Measurements from ENCODE around the gene RPP21. TPM values are rescaled to one million over a fixed set of nuclear protein-coding genes. Genes with fewer than 3 reads are reported as not detected.

The RPP21 gene
- total and polyA plus RNA-seq, 2 donors (not counting 1 experiment from before 2014, with no cell fraction given): 48.1 to 114 TPM

DNA sequence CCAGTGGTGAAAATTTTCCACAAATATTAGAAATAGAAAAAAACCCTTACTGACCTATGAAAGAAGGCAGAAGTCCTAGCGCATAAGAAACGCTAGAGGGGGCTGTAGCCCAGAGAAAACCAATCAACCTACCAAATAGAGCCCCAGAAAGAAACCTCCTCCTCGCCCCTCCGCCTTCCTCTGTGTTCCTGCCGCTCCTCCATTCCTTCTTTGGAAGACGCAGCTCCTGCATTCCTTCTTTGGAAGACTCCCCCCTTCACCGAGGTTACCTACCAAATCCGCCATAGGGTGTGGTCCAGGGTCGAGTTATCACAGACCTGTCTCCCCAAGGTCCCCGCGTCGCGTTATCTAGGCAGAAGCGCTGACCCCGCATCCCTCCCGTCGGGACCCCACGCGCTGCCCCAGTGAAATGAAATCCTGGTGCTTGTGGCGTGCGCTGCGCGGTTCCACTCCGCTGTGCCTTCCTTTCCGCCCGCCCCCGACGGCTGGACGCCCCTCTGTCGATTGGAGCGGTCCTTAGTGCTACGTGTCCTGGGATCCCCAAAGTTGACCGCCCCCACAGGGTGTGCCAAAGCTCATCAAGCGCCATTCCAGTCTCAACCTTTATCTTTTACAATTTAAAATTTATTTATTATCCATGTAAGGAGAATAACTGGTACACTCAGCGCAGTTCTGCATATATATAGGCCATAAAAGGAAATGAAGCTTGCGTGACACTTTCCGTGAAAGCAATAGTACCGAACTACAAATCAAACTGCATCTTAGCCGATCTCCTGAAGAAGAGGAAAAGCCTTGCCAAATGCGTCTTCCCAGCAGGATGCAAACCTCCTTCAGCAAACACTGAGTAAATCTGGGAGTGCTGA is 13.0 kb downstream of the RPP21 start:
- peak overlapping the region; percentile 87 for H3K4me2 ChIP-seq (replicated peaks; ENCODE audit: low read depth, low read length, poor library complexity, severe bottlenecking)
- WGBS (ENCODE audit: insufficient coverage): 7% methylated on average over 34 of the region's 40 CpGs
- no peaks in the 10 kb centered on the region for H3K79me2 ChIP-seq (ENCODE audit: control insufficient read depth, insufficient read depth, low read length)
- no peaks in the 10 kb centered on the region for H3K36me3 ChIP-seq (replicated peaks in 1 of 2; ENCODE audit: control extremely low read depth in 1 of 2, control insufficient read depth in 1 of 2, extremely low read depth in 1 of 2, insufficient read depth in 2 of 2, low read length in 1 of 2)
- ChIA-PET CTCF (interaction anchor here (0.8 to 3.4 kb wide), 9 partner anchors 9 to 372 kb away, joined by 3 to 20 read pairs (median 3); no protein-coding TSS in a partner anchor), POLR2A (no interaction called here)
- Mint-ChIP-seq H3K4me3 (peak overlapping the region; percentile 93), H3K9me3 (ENCODE audit: insufficient read depth) (no peaks in the 10 kb centered on the region), H3K27ac (no peak overlapping the region), H3K27me3 (peaks cover 51% of the 10 kb centered on the region), H3K4me1 (peaks cover 9% of the 10 kb centered on the region)
- TF ChIP-seq, protein P1, sequence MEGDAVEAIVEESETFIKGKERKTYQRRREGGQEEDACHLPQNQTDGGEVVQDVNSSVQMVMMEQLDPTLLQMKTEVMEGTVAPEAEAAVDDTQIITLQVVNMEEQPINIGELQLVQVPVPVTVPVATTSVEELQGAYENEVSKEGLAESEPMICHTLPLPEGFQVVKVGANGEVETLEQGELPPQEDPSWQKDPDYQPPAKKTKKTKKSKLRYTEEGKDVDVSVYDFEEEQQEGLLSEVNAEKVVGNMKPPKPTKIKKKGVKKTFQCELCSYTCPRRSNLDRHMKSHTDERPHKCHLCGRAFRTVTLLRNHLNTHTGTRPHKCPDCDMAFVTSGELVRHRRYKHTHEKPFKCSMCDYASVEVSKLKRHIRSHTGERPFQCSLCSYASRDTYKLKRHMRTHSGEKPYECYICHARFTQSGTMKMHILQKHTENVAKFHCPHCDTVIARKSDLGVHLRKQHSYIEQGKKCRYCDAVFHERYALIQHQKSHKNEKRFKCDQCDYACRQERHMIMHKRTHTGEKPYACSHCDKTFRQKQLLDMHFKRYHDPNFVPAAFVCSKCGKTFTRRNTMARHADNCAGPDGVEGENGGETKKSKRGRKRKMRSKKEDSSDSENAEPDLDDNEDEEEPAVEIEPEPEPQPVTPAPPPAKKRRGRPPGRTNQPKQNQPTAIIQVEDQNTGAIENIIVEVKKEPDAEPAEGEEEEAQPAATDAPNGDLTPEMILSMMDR (IDR thresholded peaks at IDR 0.05): peak; percentile 90
- no peak for TF ChIP-seq EZH2 (IDR thresholded peaks at IDR 0.05; ENCODE audit: borderline replicate concordance, insufficient read depth, low read depth, low read length, poor library complexity, severe bottlenecking)
- H3K4me1 ChIP-seq (ENCODE audit: control insufficient read depth in 2 of 2, insufficient read depth in 2 of 2, low read length in 2 of 2): peaks cover 7 to 12% of the 10 kb centered on the region in 2 donors
- ATAC-seq (ENCODE audit: low read depth) (peak; percentile 82), DNase-seq (peak; percentile 81)
- no peak overlapping the region for H3K27ac ChIP-seq (ENCODE audit: low read length in 2 of 2)
- peaks cover 0 to 5% (median 0%) of the 10 kb centered on the region in 3 donors for H3K9me3 ChIP-seq (ENCODE audit: control extremely low read depth in 1 of 3, control insufficient read depth in 2 of 3, insufficient read depth in 1 of 3, low read length in 2 of 3)
- peak overlapping the region; percentile 61 for H3K9ac ChIP-seq (ENCODE audit: low read length)
- H3K4me3 ChIP-seq (ENCODE audit: control extremely low read depth in 1 of 5, extremely low read depth in 1 of 5, insufficient read depth in 1 of 5, low read depth in 2 of 5, low read length in 4 of 5): peak overlapping the region; percentile 28 to 64 (median 51)
- H2AFZ ChIP-seq (ENCODE audit: insufficient read depth, low read depth, low read length, poor library complexity, severe bottlenecking): peak overlapping the region; percentile 81
- H3K27me3 ChIP-seq (replicated peaks in 1 of 4; ENCODE audit: control extremely low read depth in 1 of 4, control insufficient read depth in 3 of 4, insufficient read depth in 4 of 4, low read length in 3 of 4): peaks cover 0 to 55% (median 32%) of the 10 kb centered on the region in 4 experiments
- H4K20me1 ChIP-seq (ENCODE audit: control insufficient read depth, insufficient read depth, low read length, poor library complexity, severe bottlenecking): no peaks in the 10 kb centered on the region
- intact Hi-C loops (cut with micrococcal nuclease): loop anchor here (1.0 kb wide), 2 partner anchors 13 to 39 kb away; partner anchors contain the start of gene RPP21

DNA sequence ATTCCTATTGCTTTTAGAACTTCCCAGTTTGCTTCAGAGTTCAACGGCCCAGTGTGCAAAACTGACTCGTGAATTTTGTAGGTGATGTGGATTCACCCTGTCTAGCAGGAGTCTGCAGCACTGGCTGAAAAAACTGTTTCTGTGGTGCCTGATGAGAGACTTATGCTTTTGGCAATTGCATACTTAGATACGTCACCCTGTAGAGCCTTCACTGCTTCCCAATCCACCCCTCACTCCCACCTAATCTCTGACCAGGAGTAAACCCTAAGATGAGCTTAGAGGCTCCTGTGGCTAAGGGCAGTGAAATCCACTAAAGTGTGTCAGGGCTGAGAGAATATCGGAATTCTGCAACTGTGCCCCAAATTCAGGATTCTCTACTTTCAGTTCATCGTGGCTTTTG is 14.3 kb downstream of the RPP21 start:
- TF ChIP-seq EZH2 (IDR thresholded peaks at IDR 0.05; ENCODE audit: borderline replicate concordance, insufficient read depth, low read depth, low read length, poor library complexity, severe bottlenecking): no peak
- TF ChIP-seq, protein P1 (IDR thresholded peaks at IDR 0.05): no peak
- POLR2A ChIA-PET: no interaction called here
- WGBS (ENCODE audit: insufficient coverage): 100% methylated on average over 2 of the region's 5 CpGs

More for the DNA sequence above, 14.3 kb downstream of the RPP21 start:
- Histone ChIP-seq H3K9me3 (ENCODE audit: control extremely low read depth in 1 of 3, control insufficient read depth in 2 of 3, insufficient read depth in 1 of 3, low read length in 2 of 3) (peaks cover 0 to 5% (median 0%) of the 10 kb centered on the region in 3 donors), H3K27me3 (replicated peaks in 1 of 4; ENCODE audit: control extremely low read depth in 1 of 4, control insufficient read depth in 3 of 4, insufficient read depth in 4 of 4, low read length in 3 of 4) (peaks cover 0 to 55% (median 32%) of the 10 kb centered on the region in 4 experiments), H3K4me2 (replicated peaks; ENCODE audit: low read depth, low read length, poor library complexity, severe bottlenecking) (no peak overlapping the region), H3K4me1 (ENCODE audit: control insufficient read depth in 2 of 2, insufficient read depth in 2 of 2, low read length in 2 of 2) (peaks cover 7 to 12% of the 10 kb centered on the region in 2 donors), H3K79me2 (ENCODE audit: control insufficient read depth, insufficient read depth, low read length) (no peaks in the 10 kb centered on the region), H2AFZ (ENCODE audit: insufficient read depth, low read depth, low read length, poor library complexity, severe bottlenecking) (no peak overlapping the region), H3K27ac (ENCODE audit: low read length in 2 of 2) (no peak overlapping the region), H4K20me1 (ENCODE audit: control insufficient read depth, insufficient read depth, low read length, poor library complexity, severe bottlenecking) (no peaks in the 10 kb centered on the region), H3K9ac (ENCODE audit: low read length) (no peak overlapping the region), H3K36me3 (replicated peaks in 1 of 2; ENCODE audit: control extremely low read depth in 1 of 2, control insufficient read depth in 1 of 2, extremely low read depth in 1 of 2, insufficient read depth in 2 of 2, low read length in 1 of 2) (no peaks in the 10 kb centered on the region), H3K4me3 (ENCODE audit: control extremely low read depth in 1 of 5, extremely low read depth in 1 of 5, insufficient read depth in 1 of 5, low read depth in 2 of 5, low read length in 4 of 5) (no peak overlapping the region)
- no peak for DNase-seq
- Mint-ChIP-seq H3K9me3 (ENCODE audit: insufficient read depth) (no peaks in the 10 kb centered on the region), H3K27me3 (peaks cover 49% of the 10 kb centered on the region), H3K27ac (no peak overlapping the region), H3K4me1 (peaks cover 9% of the 10 kb centered on the region), H3K4me3 (no peak overlapping the region)
- ATAC-seq (ENCODE audit: low read depth): no peak
- intact Hi-C loops (cut with micrococcal nuclease): no loop called here
- CTCF ChIA-PET: interaction anchor here (0.7 to 3.4 kb wide), 4 partner anchors 17 to 1196 kb away, joined by 3 to 20 read pairs (median 4); no protein-coding TSS in a partner anchor
